ENCODE results near the gene MAML2.

DNA sequence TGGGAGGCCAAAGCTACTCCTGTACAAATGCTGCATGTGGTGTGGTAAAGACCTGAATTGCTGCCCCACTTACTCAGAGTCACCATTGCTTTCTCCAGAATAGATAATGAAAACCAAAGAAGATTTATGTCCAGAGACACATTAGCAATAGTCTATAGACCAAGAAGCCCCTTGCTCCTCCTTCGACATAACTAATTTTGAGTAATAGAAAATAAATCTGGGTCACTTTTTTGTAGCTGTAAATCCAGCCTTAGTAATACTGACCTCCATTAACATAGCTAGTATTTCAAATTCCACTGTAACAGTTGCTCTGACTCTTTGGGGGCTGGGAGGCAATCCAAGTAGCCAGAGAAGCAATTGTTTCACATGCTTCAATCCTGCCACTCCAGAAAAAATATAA lies 145.9 kb downstream of the MAML2 start:
- TF ChIP-seq, protein P1, sequence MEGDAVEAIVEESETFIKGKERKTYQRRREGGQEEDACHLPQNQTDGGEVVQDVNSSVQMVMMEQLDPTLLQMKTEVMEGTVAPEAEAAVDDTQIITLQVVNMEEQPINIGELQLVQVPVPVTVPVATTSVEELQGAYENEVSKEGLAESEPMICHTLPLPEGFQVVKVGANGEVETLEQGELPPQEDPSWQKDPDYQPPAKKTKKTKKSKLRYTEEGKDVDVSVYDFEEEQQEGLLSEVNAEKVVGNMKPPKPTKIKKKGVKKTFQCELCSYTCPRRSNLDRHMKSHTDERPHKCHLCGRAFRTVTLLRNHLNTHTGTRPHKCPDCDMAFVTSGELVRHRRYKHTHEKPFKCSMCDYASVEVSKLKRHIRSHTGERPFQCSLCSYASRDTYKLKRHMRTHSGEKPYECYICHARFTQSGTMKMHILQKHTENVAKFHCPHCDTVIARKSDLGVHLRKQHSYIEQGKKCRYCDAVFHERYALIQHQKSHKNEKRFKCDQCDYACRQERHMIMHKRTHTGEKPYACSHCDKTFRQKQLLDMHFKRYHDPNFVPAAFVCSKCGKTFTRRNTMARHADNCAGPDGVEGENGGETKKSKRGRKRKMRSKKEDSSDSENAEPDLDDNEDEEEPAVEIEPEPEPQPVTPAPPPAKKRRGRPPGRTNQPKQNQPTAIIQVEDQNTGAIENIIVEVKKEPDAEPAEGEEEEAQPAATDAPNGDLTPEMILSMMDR (IDR thresholded peaks at IDR 0.05) = no peak
- no peak for TF ChIP-seq POLR2A (IDR thresholded peaks at IDR 0.05)
